ENCODE measurements around the gene NPLOC4.

NPLOC4 gene

DNA sequence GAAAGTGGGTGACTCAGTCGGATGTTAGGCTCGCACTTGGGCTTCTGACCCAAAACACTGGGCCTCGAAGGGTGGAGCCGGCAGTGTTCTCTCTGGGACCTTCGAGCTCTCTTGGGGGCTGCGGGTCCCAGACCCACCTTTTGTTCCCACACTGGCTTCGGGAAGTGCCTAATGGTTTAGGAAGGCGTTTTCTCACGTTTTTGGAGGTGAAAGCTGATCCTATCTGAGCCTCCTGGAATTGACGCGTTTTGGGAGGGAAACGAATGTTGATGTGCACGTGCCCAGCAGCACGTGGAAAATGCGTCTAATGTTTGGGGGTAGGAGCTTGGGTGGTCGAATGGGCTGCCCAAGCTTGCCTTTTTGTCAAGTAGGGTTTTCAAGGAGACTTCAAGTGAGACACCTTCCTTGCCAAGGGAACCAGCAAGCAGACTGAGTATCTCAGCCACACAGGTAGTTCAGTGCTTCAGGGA, 47.6 kb upstream of the NPLOC4 start:
- H3K27me3 ChIP-seq (ENCODE audit: insufficient read depth, poor library complexity, severe bottlenecking) = no peaks in the 10 kb centered on the region
- no peak for TF ChIP-seq POLR2AphosphoS5 (IDR thresholded peaks at IDR 0.05; ENCODE audit: low read depth)
- TF ChIP-seq, protein P1, sequence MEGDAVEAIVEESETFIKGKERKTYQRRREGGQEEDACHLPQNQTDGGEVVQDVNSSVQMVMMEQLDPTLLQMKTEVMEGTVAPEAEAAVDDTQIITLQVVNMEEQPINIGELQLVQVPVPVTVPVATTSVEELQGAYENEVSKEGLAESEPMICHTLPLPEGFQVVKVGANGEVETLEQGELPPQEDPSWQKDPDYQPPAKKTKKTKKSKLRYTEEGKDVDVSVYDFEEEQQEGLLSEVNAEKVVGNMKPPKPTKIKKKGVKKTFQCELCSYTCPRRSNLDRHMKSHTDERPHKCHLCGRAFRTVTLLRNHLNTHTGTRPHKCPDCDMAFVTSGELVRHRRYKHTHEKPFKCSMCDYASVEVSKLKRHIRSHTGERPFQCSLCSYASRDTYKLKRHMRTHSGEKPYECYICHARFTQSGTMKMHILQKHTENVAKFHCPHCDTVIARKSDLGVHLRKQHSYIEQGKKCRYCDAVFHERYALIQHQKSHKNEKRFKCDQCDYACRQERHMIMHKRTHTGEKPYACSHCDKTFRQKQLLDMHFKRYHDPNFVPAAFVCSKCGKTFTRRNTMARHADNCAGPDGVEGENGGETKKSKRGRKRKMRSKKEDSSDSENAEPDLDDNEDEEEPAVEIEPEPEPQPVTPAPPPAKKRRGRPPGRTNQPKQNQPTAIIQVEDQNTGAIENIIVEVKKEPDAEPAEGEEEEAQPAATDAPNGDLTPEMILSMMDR (IDR thresholded peaks at IDR 0.05; ENCODE audit: insufficient read depth, low read length) = no peak
- TF ChIP-seq SPI1 (IDR thresholded peaks at IDR 0.05; ENCODE audit: borderline replicate concordance, low read depth) = no peak
- peak overlapping the region; percentile 84 for H3K27ac ChIP-seq (replicated peaks)
- H3K4me3 ChIP-seq (replicated peaks; ENCODE audit: insufficient read depth, low read length) = peak overlapping the region; percentile 75
- no peak for DNase-seq (ENCODE audit: low read depth in 1 of 2, low spot score in 1 of 2)

DNA sequence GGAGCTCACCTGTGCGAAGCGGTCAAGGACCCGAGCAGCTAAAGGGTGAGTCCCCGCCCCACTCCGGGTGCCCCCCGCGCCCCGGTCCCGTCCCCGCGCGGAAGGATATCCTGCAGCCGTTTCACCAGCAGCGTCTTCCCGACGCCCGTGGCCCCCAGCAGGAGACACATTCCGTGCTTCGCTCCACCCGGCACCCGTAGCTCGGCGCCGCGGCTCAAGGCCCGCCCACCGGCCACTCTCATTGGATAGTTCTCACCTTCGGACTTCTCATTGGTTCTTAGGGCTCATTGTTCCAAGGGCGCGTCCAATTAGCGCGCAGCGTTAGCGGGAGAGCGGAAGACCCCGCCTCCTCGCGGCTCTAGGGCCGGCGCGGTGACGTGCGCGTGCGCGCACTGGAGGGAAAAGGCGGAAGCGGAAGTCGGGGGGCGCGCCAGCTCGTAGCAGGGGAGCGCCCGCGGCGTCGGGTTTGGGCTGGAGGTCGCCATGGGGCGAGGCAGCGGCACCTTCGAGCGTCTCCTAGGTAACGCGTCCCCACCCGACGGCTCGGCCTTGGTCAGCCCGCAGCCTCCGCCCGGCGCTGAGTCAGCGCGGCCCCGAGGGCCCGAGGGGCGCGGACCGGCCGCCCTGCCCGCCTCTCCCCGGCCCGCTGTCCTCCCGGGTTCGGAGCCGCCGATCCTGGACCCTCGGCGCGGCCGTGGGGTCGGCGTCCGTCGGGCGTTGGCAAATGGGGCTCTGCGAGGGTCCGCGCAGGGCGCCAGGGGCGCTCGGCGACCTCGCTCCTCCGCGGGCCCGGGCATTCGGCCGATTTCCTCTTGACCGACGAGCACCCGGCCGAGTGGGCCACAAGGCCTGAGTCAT, 46.9 kb upstream of the NPLOC4 start, which contains the start of the genes ARL16 and HGS:
Gene ARL16, minus strand, starts transcription at position 214 of the 858 bp plus-strand sequence. Its CDS starts 44 bp downstream, at position 170.
Gene HGS, plus strand, starts transcription at position 428 of the 858 bp plus-strand sequence. Its CDS starts 56 bp downstream, at position 484.
- Histone ChIP-seq H3K27me3 (ENCODE audit: insufficient read depth, poor library complexity, severe bottlenecking) (no peaks in the 10 kb centered on the region), H3K27ac (replicated peaks) (peak within 1 kb of the TSS; percentile 84), H3K4me3 (replicated peaks; ENCODE audit: insufficient read depth, low read length) (peak within 1 kb of the TSS; percentile 97)
- peak; percentile 80 for TF ChIP-seq GABPA (IDR thresholded peaks at IDR 0.05; ENCODE audit: low read depth)
- peak; percentile 81 for TF ChIP-seq SPI1 (IDR thresholded peaks at IDR 0.05; ENCODE audit: borderline replicate concordance, low read depth)
- TF ChIP-seq POLR2AphosphoS5 (IDR thresholded peaks at IDR 0.05; ENCODE audit: low read depth) = peak; percentile 9; the same call in 1 of the 2 replicates
- TF ChIP-seq, protein P1 (IDR thresholded peaks at IDR 0.05; ENCODE audit: insufficient read depth, low read length) = no peak
- DNase-seq (ENCODE audit: low read depth in 1 of 2, low spot score in 1 of 2) = peak; percentile 98 to 99

DNA sequence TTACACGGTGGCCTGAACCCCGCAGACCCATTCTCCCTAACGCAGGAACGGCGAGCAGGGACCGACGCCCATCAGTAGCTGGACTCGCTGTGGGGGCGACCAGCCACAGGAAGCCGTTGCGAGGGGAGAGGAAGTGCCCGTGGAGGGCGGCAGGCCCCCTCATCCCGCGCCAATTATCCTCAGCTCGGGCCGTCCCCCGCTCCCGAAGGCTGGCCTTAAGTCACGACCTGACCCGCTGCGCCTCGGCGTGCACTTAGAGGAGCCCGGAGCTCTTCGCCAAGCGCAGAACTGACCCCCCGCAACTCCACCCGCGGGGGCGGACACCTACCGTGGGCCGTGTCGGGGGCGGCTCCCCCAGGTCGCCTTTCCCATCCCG, 46.3 kb upstream of the NPLOC4 start:
- peak overlapping the region; percentile 84 for H3K27ac ChIP-seq (replicated peaks)
- DNase-seq (ENCODE audit: low read depth in 1 of 2, low spot score in 1 of 2) = no peak

DNA sequence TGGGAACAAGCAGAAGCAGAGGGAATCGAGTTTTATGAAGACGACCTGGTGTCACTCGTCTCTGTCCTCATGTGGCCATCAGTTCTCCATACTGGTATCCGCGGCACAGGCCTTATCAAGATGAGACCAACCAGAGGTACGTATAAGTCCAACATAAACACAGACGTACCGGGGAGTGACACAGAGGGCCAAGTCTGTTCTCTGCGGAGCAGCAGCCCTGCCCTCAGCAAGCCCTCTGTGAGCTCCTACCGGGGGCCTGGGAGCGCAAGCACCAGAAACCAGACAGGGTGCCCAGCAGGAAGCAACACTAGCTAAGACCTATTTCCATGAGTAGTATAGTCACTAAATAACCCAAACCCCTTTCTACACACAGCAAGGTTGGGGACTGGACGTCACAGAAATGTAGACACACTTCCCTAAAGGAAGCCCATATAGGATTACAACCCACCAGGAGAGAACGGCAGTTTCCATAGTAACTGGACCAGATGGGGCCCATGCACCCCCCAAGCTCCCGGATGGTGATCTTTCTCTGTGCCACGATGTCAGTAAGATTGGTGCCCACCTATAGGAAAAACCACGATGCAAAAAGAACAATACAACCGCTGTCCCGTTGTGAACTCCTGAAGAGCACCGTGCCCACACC, 45.8 kb upstream of the NPLOC4 start:
- Histone ChIP-seq H3K27me3 (ENCODE audit: insufficient read depth, poor library complexity, severe bottlenecking) (no peaks in the 10 kb centered on the region), H3K4me3 (replicated peaks; ENCODE audit: insufficient read depth, low read length) (peak overlapping the region; percentile 97), H3K27ac (replicated peaks) (peak overlapping the region; percentile 84)
- no peak for DNase-seq (ENCODE audit: low read depth in 1 of 2, low spot score in 1 of 2)
- TF ChIP-seq, protein P1 (IDR thresholded peaks at IDR 0.05; ENCODE audit: insufficient read depth, low read length) = no peak
- no peak for TF ChIP-seq SPI1 (IDR thresholded peaks at IDR 0.05; ENCODE audit: borderline replicate concordance, low read depth)
- TF ChIP-seq, protein P2, sequence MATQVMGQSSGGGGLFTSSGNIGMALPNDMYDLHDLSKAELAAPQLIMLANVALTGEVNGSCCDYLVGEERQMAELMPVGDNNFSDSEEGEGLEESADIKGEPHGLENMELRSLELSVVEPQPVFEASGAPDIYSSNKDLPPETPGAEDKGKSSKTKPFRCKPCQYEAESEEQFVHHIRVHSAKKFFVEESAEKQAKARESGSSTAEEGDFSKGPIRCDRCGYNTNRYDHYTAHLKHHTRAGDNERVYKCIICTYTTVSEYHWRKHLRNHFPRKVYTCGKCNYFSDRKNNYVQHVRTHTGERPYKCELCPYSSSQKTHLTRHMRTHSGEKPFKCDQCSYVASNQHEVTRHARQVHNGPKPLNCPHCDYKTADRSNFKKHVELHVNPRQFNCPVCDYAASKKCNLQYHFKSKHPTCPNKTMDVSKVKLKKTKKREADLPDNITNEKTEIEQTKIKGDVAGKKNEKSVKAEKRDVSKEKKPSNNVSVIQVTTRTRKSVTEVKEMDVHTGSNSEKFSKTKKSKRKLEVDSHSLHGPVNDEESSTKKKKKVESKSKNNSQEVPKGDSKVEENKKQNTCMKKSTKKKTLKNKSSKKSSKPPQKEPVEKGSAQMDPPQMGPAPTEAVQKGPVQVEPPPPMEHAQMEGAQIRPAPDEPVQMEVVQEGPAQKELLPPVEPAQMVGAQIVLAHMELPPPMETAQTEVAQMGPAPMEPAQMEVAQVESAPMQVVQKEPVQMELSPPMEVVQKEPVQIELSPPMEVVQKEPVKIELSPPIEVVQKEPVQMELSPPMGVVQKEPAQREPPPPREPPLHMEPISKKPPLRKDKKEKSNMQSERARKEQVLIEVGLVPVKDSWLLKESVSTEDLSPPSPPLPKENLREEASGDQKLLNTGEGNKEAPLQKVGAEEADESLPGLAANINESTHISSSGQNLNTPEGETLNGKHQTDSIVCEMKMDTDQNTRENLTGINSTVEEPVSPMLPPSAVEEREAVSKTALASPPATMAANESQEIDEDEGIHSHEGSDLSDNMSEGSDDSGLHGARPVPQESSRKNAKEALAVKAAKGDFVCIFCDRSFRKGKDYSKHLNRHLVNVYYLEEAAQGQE (IDR thresholded peaks at IDR 0.05; ENCODE audit: insufficient replicate concordance, low read depth) = no peak
- TF ChIP-seq GABPA (IDR thresholded peaks at IDR 0.05; ENCODE audit: low read depth) = no peak
- TF ChIP-seq POLR2AphosphoS5 (IDR thresholded peaks at IDR 0.05; ENCODE audit: low read depth) = no peak

More for the DNA sequence above, 46.3 kb upstream of the NPLOC4 start:
- Histone ChIP-seq H3K4me3 (replicated peaks; ENCODE audit: insufficient read depth, low read length) (peak overlapping the region; percentile 97), H3K27me3 (ENCODE audit: insufficient read depth, poor library complexity, severe bottlenecking) (no peaks in the 10 kb centered on the region)
- peak; percentile 58; the same call in 1 of the 2 replicates for TF ChIP-seq SPI1 (IDR thresholded peaks at IDR 0.05; ENCODE audit: borderline replicate concordance, low read depth)
- TF ChIP-seq, protein P2 (IDR thresholded peaks at IDR 0.05; ENCODE audit: insufficient replicate concordance, low read depth) = no peak

Data from HL-60 (cell line).